HepG2 (cell line): ENCODE data around the gene TRAF3. TPM values are rescaled to one million over a fixed set of nuclear protein-coding genes. Genes with fewer than 3 reads are reported as not detected.

Source experiments
- CHCHD3 ChIP-seq: sonication (generic); formaldehyde crosslinking; IDR thresholded peaks from 2 replicates; pipeline ENCODE4 v1.8.0; 2022; ENCODE audit warnings: mild to moderate bottlenecking, missing genetic modification reagents, moderate library complexity
- FIP1L1 ChIP-seq: fragments of 200-400 bp; formaldehyde crosslinking; IDR thresholded peaks from 2 replicates; pipeline ENCODE4 v1.6.1; 2018; ENCODE audit warnings: low read depth, mild to moderate bottlenecking, low read length, moderate library complexity, borderline replicate concordance; ENCODE audit not compliant: insufficient read depth
- FLYWCH1 ChIP-seq: sonication (generic); formaldehyde crosslinking; IDR thresholded peaks from 2 replicates; pipeline ENCODE4 v1.8.1; 2023; ENCODE audit warnings: mild to moderate bottlenecking, missing genetic modification reagents
- FOSL2 ChIP-seq: sonication (generic); formaldehyde crosslinking; IDR thresholded peaks from 2 replicates; pipeline ENCODE4 v1.4.0; 2020; ENCODE audit warnings: missing genetic modification reagents
- MAFF ChIP-seq: IDR thresholded peaks from 2 replicates; pipeline ENCODE4 v1.6.1; 2011; ENCODE audit warnings: low read depth, low read length, improper control_type of control experiment
- MIXL1 ChIP-seq: IDR thresholded peaks from 2 replicates; pipeline ENCODE4 v1.6.1; 2016
- PCBP1 ChIP-seq: fragments of 200-400 bp; formaldehyde crosslinking; IDR thresholded peaks from 2 replicates; pipeline ENCODE4 v1.6.1; 2017; ENCODE audit warnings: mild to moderate bottlenecking, low read depth, low read length, borderline replicate concordance
- PTBP1 ChIP-seq: fragments of 200-400 bp; formaldehyde crosslinking; IDR thresholded peaks from 2 replicates; pipeline ENCODE4 v1.6.1; 2018; ENCODE audit warnings: low read length, low read depth; ENCODE audit not compliant: poor library complexity, severe bottlenecking
- RAD21 ChIP-seq: fragments of 450-650 bp; formaldehyde crosslinking; IDR thresholded peaks from 2 replicates; pipeline ENCODE4 v1.5.0; 2020; ENCODE audit warnings: mild to moderate bottlenecking
- RCOR2 ChIP-seq: IDR thresholded peaks from 2 replicates; pipeline ENCODE4 v1.6.1; 2016; ENCODE audit warnings: missing biosample characterization, missing genetic modification reagents
- RNF2 ChIP-seq: fragments of 450-650 bp; conservative IDR thresholded peaks from 2 replicates; pipeline ENCODE4 v1.6.1; 2016; ENCODE audit warnings: low read depth
- THAP11 ChIP-seq: IDR thresholded peaks from 2 replicates; pipeline ENCODE4 v1.6.1; 2016; ENCODE audit warnings: missing biosample characterization, missing genetic modification reagents
- YEATS2 ChIP-seq: sonication (generic); formaldehyde crosslinking; IDR thresholded peaks from 2 replicates; pipeline ENCODE4 v1.4.0; 2020; ENCODE audit warnings: missing genetic modification reagents, borderline replicate concordance
- ZEB1 ChIP-seq: IDR thresholded peaks from 2 replicates; pipeline ENCODE4 v1.6.1; 2012; ENCODE audit warnings: mild to moderate bottlenecking, low read depth, inconsistent platforms; ENCODE audit not compliant: insufficient replicate concordance
- ZFAT ChIP-seq: sonication (generic); formaldehyde crosslinking; conservative IDR thresholded peaks from 2 replicates; pipeline ENCODE4 v1.8.1; 2023; ENCODE audit warnings: missing genetic modification reagents, inconsistent platforms
- ZNF24 ChIP-seq: fragments of 450-650 bp; IDR thresholded peaks from 2 replicates; pipeline ENCODE4 v1.6.1; 2017; ENCODE audit warnings: antibody characterized with exemption, mild to moderate bottlenecking
- ZNF282 ChIP-seq: fragments of 450-650 bp; IDR thresholded peaks from 2 replicates; pipeline ENCODE4 v1.6.1; 2018; ENCODE audit not compliant: partially characterized antibody
- ZNF598 ChIP-seq: sonication (generic); formaldehyde crosslinking; IDR thresholded peaks from 2 replicates; pipeline ENCODE4 v1.5.1; 2020; ENCODE audit warnings: mild to moderate bottlenecking, missing genetic modification reagents, borderline replicate concordance
- ZNF816 ChIP-seq: sonication (generic); formaldehyde crosslinking; IDR thresholded peaks from 2 replicates; pipeline ENCODE4 v1.8.0; 2022; ENCODE audit warnings: missing genetic modification reagents, mild to moderate bottlenecking, borderline replicate concordance
- polyA plus RNA-seq, 8 experiments: library from polyadenylated mRNA; depleted of rRNA in 3 of 8; stranded (reverse) in 7 of 8; unstranded in 1 of 8; fragments of >200 nt; fragmentation: Illumina TruSeq in 4 of 8; extraction: Trizol in 4 of 8; gene quantifications; 2 replicates each; pipeline versions ENCODE4 v1.2.1 to v1.2.3, GENCODE V29; 2011 to 2016; ENCODE audit warnings: low read depth in 4 of 8, missing spikeins in 1 of 8, mixed read lengths in 1 of 8; ENCODE audit not compliant: insufficient read depth in 1 of 8
- total RNA-seq, 5 experiments: library from RNA; depleted of rRNA; stranded (reverse); fragments of >200 nt; fragmentation: Illumina TruSeq; extraction: Trizol; gene quantifications; 2 replicates each; pipeline ENCODE4 v1.2.3, GENCODE V29; 2016; ENCODE audit warnings: low read depth in 1 of 5
- TF ChIP-seq, protein P1 (sequence below): sonication (generic); formaldehyde crosslinking; IDR thresholded peaks from 2 replicates; pipeline ENCODE4 v1.5.0; 2020; ENCODE audit warnings: missing genetic modification reagents
- TF ChIP-seq, protein P2 (sequence below): sonication (generic); formaldehyde crosslinking; IDR thresholded peaks from 2 replicates; pipeline ENCODE4 v1.5.1; 2020; ENCODE audit warnings: mild to moderate bottlenecking, missing genetic modification reagents, moderate library complexity
- TF ChIP-seq, protein P3 (sequence below): sonication (generic); formaldehyde crosslinking; IDR thresholded peaks from 2 replicates; pipeline ENCODE4 v1.8.0; 2022; ENCODE audit warnings: mild to moderate bottlenecking, missing genetic modification reagents
- TF ChIP-seq, protein P4 (sequence below): sonication (generic); formaldehyde crosslinking; IDR thresholded peaks from 2 replicates; pipeline ENCODE4 v1.9.0; 2022; ENCODE audit warnings: low read depth, missing genetic modification reagents

Gene TRAF3
- total and polyA plus RNA-seq, 2 of the 13 experiments (the other 11 are each of a cell fraction or from before 2014, with no cell fraction given) = 6.9 to 12.2 TPM

DNA sequence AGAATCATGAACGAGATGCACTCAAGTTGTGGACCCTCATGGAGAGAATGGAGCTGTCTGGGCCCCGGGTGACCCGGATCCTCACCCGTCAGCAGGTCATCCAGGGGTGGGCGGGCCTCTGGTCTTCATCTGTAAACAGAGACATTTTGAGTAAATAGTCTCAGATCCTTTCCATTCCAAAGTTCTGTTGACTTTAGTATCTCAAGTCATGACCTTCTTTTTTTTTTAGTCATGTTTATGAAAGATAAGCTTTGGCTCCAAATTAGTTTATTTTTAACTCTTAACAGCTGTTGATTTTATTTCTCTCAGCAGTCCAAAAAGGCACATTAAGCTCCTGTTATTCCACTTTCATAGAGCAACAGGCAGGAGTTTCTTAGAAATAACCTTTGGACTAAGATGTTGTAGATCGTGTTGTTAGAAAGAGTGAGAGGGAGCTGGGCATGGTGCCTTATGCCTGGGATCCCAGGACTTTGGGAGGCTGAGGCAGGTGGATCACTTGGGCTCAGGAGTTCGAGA is 96.4 kb downstream of the TRAF3 start (continued):
- TF ChIP-seq RCOR2 (peak; percentile 91), ZFAT (CRISPR knock-in tag) (no peak), FLYWCH1 (no peak), ZNF24 (no peak), YEATS2 (CRISPR knock-in tag) (peak; percentile 68; the same call in 1 of the 2 replicates), RNF2 (no peak), FOSL2 (CRISPR knock-in tag) (peak; percentile 59), ZEB1 (peak; percentile 22), ZNF598 (CRISPR knock-in tag) (no peak), THAP11 (CRISPR knock-in tag) (peak; percentile 69), FIP1L1 (no peak), MAFF (no peak), PTBP1 (no peak), ZNF816 (no peak; the same call in 1 of the 2 replicates), RAD21 (CRISPR knock-in tag) (no peak), CHCHD3 (CRISPR knock-in tag) (no peak), PCBP1 (no peak), MIXL1 (CRISPR knock-in tag) (peak; percentile 89), ZNF282 (no peak)
- TF ChIP-seq, protein P1, sequence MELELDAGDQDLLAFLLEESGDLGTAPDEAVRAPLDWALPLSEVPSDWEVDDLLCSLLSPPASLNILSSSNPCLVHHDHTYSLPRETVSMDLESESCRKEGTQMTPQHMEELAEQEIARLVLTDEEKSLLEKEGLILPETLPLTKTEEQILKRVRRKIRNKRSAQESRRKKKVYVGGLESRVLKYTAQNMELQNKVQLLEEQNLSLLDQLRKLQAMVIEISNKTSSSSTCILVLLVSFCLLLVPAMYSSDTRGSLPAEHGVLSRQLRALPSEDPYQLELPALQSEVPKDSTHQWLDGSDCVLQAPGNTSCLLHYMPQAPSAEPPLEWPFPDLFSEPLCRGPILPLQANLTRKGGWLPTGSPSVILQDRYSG (CRISPR knock-in tag) = 0 out of 2 replicates have a peak, but pooled peaks have one; percentile 80
- TF ChIP-seq, protein P2, sequence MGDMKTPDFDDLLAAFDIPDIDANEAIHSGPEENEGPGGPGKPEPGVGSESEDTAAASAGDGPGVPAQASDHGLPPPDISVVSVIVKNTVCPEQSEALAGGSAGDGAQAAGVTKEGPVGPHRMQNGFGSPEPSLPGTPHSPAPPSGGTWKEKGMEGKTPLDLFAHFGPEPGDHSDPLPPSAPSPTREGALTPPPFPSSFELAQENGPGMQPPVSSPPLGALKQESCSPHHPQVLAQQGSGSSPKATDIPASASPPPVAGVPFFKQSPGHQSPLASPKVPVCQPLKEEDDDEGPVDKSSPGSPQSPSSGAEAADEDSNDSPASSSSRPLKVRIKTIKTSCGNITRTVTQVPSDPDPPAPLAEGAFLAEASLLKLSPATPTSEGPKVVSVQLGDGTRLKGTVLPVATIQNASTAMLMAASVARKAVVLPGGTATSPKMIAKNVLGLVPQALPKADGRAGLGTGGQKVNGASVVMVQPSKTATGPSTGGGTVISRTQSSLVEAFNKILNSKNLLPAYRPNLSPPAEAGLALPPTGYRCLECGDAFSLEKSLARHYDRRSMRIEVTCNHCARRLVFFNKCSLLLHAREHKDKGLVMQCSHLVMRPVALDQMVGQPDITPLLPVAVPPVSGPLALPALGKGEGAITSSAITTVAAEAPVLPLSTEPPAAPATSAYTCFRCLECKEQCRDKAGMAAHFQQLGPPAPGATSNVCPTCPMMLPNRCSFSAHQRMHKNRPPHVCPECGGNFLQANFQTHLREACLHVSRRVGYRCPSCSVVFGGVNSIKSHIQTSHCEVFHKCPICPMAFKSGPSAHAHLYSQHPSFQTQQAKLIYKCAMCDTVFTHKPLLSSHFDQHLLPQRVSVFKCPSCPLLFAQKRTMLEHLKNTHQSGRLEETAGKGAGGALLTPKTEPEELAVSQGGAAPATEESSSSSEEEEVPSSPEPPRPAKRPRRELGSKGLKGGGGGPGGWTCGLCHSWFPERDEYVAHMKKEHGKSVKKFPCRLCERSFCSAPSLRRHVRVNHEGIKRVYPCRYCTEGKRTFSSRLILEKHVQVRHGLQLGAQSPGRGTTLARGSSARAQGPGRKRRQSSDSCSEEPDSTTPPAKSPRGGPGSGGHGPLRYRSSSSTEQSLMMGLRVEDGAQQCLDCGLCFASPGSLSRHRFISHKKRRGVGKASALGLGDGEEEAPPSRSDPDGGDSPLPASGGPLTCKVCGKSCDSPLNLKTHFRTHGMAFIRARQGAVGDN (CRISPR knock-in tag) = peak; percentile 60
- TF ChIP-seq, protein P3, sequence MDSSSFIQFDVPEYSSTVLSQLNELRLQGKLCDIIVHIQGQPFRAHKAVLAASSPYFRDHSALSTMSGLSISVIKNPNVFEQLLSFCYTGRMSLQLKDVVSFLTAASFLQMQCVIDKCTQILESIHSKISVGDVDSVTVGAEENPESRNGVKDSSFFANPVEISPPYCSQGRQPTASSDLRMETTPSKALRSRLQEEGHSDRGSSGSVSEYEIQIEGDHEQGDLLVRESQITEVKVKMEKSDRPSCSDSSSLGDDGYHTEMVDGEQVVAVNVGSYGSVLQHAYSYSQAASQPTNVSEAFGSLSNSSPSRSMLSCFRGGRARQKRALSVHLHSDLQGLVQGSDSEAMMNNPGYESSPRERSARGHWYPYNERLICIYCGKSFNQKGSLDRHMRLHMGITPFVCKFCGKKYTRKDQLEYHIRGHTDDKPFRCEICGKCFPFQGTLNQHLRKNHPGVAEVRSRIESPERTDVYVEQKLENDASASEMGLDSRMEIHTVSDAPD (CRISPR knock-in tag) = no peak
- TF ChIP-seq, protein P4, sequence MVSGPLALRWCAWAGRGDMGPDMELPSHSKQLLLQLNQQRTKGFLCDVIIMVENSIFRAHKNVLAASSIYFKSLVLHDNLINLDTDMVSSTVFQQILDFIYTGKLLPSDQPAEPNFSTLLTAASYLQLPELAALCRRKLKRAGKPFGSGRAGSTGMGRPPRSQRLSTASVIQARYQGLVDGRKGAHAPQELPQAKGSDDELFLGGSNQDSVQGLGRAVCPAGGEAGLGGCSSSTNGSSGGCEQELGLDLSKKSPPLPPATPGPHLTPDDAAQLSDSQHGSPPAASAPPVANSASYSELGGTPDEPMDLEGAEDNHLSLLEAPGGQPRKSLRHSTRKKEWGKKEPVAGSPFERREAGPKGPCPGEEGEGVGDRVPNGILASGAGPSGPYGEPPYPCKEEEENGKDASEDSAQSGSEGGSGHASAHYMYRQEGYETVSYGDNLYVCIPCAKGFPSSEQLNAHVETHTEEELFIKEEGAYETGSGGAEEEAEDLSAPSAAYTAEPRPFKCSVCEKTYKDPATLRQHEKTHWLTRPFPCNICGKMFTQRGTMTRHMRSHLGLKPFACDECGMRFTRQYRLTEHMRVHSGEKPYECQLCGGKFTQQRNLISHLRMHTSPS (CRISPR knock-in tag) = no peak
